OCI-LY1 (cell line): Measurements from ENCODE around the gene MCOLN1.
A peak's percentile ranks its signal among the peaks of the same experiment; 100 is the strongest.

Source experiments
- H2AFZ ChIP-seq: fragments of 200-600 bp; sonication (generic), shearing (Covaris generic); 2 replicates; pipeline ENCODE4 v1.6.0; 2014; ENCODE audit warnings: antibody characterized with exemption, mild to moderate bottlenecking, low read length
- H3F3A ChIP-seq: fragments of 200-600 bp; sonication (generic), shearing (Covaris generic); 2 replicates; pipeline ENCODE4 v1.6.0; 2014; ENCODE audit warnings: mild to moderate bottlenecking, antibody characterized with exemption, low read length, moderate library complexity; ENCODE audit not compliant: insufficient read depth
- H3K27ac ChIP-seq: fragments of 200-600 bp; sonication (generic); 2 replicates; pipeline ENCODE4 v1.5.1; 2014; ENCODE audit warnings: low read length, mixed run types, mild to moderate bottlenecking, low read depth; ENCODE audit not compliant: poor library complexity, severe bottlenecking
- H3K27me3 ChIP-seq: fragments of 200-600 bp; sonication (generic); 2 replicates; pipeline ENCODE4 v1.6.0; 2014; ENCODE audit warnings: antibody characterized with exemption, mild to moderate bottlenecking, low read length, moderate library complexity; ENCODE audit not compliant: insufficient read depth
- H3K36me3 ChIP-seq: fragments of 200-600 bp; sonication (generic); 2 replicates; pipeline ENCODE4 v1.6.1; 2014; ENCODE audit warnings: mild to moderate bottlenecking, antibody characterized with exemption, low read length, moderate library complexity, mixed read lengths; ENCODE audit not compliant: insufficient read depth
- H3K4me1 ChIP-seq: fragments of 200-600 bp; sonication (generic); 2 replicates; pipeline ENCODE4 v1.5.1; 2014; ENCODE audit warnings: mild to moderate bottlenecking, low read length, moderate library complexity; ENCODE audit not compliant: insufficient read depth, severe bottlenecking
- H3K4me2 ChIP-seq: fragments of 200-600 bp; sonication (generic), shearing (Covaris generic); 2 replicates; pipeline ENCODE4 v1.6.1; 2014; ENCODE audit warnings: low read length
- H3K4me3 ChIP-seq: fragments of 200-600 bp; sonication (generic); 2 replicates; pipeline ENCODE4 v1.5.1; 2014; ENCODE audit warnings: low read length, low read depth, mild to moderate bottlenecking, mixed read lengths; ENCODE audit not compliant: poor library complexity, severe bottlenecking
- H3K79me2 ChIP-seq: fragments of 200-600 bp; shearing (Covaris generic); 2 replicates; pipeline ENCODE4 v1.6.1; 2016; ENCODE audit warnings: mixed run types, low read length, mixed read lengths; ENCODE audit not compliant: insufficient read depth
- H3K9ac ChIP-seq: fragments of 200-600 bp; sonication (generic), shearing (Covaris generic); 2 replicates; pipeline ENCODE4 v1.6.1; 2014; ENCODE audit warnings: mild to moderate bottlenecking, low read length, mixed read lengths
- H3K9me2 ChIP-seq: fragments of 200-600 bp; sonication (generic), shearing (Covaris generic); 2 replicates; pipeline ENCODE4 v1.6.1; 2014; ENCODE audit warnings: low read depth, mild to moderate bottlenecking, low read length, mixed read lengths
- H3K9me3 ChIP-seq: fragments of 200-600 bp; shearing (Covaris generic); 2 replicates; pipeline ENCODE4 v1.6.1; 2014; ENCODE audit warnings: low read length, mixed read lengths
- H4K20me1 ChIP-seq: fragments of 200-600 bp; sonication (generic), shearing (Covaris generic); 2 replicates; pipeline ENCODE4 v1.6.0; 2016; ENCODE audit warnings: mild to moderate bottlenecking, low read length; ENCODE audit not compliant: insufficient read depth
- CTCF ChIP-seq: fragments of 200-600 bp; sonication (generic), shearing (Covaris generic); IDR thresholded peaks from 2 replicates; pipeline ENCODE4 v1.5.1; 2017; ENCODE audit warnings: mild to moderate bottlenecking, antibody characterized with exemption, low read length, moderate library complexity, mixed read lengths
- EZH2 ChIP-seq: fragments of 200-600 bp; sonication (generic), shearing (Covaris generic); IDR thresholded peaks from 2 replicates; pipeline ENCODE4 v1.8.0; 2017; ENCODE audit warnings: borderline replicate concordance, mixed run types, mild to moderate bottlenecking, antibody characterized with exemption, low read length, moderate library complexity, mixed read lengths

The MCOLN1 gene

DNA sequence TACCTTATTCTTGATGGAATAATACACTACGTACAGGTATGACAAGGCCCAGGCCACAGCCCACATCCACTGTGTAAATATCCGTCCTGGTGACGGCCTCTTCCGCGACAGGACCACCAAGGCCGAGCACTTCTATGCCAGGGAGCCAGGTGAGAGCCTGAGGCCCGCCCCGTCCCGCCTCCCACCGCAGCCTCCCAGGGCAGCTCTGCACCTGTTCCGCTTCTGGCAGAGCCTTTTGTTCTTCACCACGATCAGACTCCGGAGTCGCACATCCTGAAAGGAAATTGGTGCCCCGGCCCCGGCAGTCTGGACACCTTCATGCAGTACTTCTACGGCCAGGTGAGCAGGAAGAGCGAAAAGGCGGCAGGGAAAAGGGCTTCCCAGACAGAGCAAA, 17.1 kb upstream of the MCOLN1 start:
- Histone ChIP-seq H3F3A (no peaks in the 10 kb centered on the region), H2AFZ (no peak overlapping the region), H3K9ac (no peak overlapping the region)

GRCh38 chr19:7505682-7506384, 16.6 kb upstream of the MCOLN1 start:
- peaks cover 6% of the 10 kb centered on the region for H3K4me1 ChIP-seq
- H3K36me3 ChIP-seq = no peaks in the 10 kb centered on the region
- H3K27ac ChIP-seq = no peak overlapping the region
- H3K4me2 ChIP-seq = peak overlapping the region; percentile 46; the same call in 1 of the 2 replicates
- H3F3A ChIP-seq = no peaks in the 10 kb centered on the region
- no peaks in the 10 kb centered on the region for H3K9me3 ChIP-seq
- H3K4me3 ChIP-seq = no peak overlapping the region
- no peak overlapping the region for H2AFZ ChIP-seq
- no peak overlapping the region for H3K9ac ChIP-seq
- H3K9me2 ChIP-seq = no peaks in the 10 kb centered on the region
- H3K79me2 ChIP-seq = no peaks in the 10 kb centered on the region
- no peak for TF ChIP-seq CTCF
- TF ChIP-seq EZH2 = no peak
- no peaks in the 10 kb centered on the region for H3K27me3 ChIP-seq
- no peaks in the 10 kb centered on the region for H4K20me1 ChIP-seq

More for the DNA sequence above, 17.1 kb upstream of the MCOLN1 start:
- TF ChIP-seq CTCF = no peak
- no peak for TF ChIP-seq EZH2
- Histone ChIP-seq H3K9me3 (no peaks in the 10 kb centered on the region), H3K4me1 (peaks cover 6% of the 10 kb centered on the region), H3K79me2 (no peaks in the 10 kb centered on the region), H3K9me2 (no peaks in the 10 kb centered on the region), H3K27me3 (no peaks in the 10 kb centered on the region), H4K20me1 (no peaks in the 10 kb centered on the region), H3K4me3 (no peak overlapping the region), H3K27ac (no peak overlapping the region), H3K36me3 (no peaks in the 10 kb centered on the region), H3K4me2 (0 out of 2 replicates have a peak overlapping the region, but pooled peaks have one; percentile 46)

- Histone ChIP-seq H3K36me3 (no peaks in the 10 kb centered on the region), H3K9me3 (no peaks in the 10 kb centered on the region), H3K79me2 (no peaks in the 10 kb centered on the region), H3K4me3 (no peak overlapping the region), H3K9ac (no peak overlapping the region), H3K9me2 (no peaks in the 10 kb centered on the region), H3K4me2 (no peak overlapping the region), H4K20me1 (no peaks in the 10 kb centered on the region), H3F3A (no peaks in the 10 kb centered on the region), H3K27me3 (no peaks in the 10 kb centered on the region), H3K4me1 (peaks cover 6% of the 10 kb centered on the region), H3K27ac (no peak overlapping the region), H2AFZ (no peak overlapping the region)
- TF ChIP-seq EZH2 (no peak), CTCF (no peak)
These were observed 15.8 kb upstream of the MCOLN1 start for GRCh38 chr19:7506385-7507328.
